ENCODE results near the gene CDT1. TPM values are rescaled to one million over a fixed set of nuclear protein-coding genes. Genes with fewer than 3 reads are reported as not detected.

The CDT1 gene
- total and polyA plus RNA-seq, 2 donors from 2014 or later: 0.56 to 1.5 TPM

DNA sequence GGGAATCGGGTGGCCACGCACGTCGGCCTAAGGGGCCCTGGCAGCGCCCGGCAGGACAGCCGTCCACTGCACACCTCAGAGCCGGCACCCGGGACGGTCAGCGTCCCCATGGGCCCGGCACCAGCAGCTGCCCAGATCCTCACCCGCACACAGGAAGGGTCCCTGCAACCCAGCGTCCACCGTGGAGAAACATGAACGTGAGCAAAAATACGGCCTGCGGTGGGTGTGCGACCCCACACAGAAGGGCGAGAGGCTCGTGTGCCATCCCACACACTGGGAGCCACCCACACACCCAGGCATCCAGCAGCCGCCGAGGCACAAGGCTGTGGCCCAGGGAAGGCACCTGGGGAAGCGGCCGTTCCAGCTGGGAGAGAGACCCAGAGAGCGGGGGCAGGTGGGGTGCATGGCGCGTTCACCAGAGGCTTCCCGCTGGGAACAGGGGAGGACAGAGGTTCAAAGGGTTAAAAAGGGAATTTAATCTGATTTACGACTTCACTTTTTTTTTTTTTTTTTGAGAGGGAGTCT, 25.0 kb upstream of the CDT1 start:
- H3K27ac ChIP-seq (ENCODE audit: low read depth in 2 of 2, low read length in 2 of 2): no peak overlapping the region
- no peaks in the 10 kb centered on the region for H3K27me3 ChIP-seq (ENCODE audit: control insufficient read depth, insufficient read depth, low read length)
- TF ChIP-seq, protein P1, sequence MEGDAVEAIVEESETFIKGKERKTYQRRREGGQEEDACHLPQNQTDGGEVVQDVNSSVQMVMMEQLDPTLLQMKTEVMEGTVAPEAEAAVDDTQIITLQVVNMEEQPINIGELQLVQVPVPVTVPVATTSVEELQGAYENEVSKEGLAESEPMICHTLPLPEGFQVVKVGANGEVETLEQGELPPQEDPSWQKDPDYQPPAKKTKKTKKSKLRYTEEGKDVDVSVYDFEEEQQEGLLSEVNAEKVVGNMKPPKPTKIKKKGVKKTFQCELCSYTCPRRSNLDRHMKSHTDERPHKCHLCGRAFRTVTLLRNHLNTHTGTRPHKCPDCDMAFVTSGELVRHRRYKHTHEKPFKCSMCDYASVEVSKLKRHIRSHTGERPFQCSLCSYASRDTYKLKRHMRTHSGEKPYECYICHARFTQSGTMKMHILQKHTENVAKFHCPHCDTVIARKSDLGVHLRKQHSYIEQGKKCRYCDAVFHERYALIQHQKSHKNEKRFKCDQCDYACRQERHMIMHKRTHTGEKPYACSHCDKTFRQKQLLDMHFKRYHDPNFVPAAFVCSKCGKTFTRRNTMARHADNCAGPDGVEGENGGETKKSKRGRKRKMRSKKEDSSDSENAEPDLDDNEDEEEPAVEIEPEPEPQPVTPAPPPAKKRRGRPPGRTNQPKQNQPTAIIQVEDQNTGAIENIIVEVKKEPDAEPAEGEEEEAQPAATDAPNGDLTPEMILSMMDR (IDR thresholded peaks at IDR 0.05; ENCODE audit: borderline replicate concordance, extremely low read depth, insufficient read depth): no peak
- intact Hi-C loops (cut with DNase I): no loop called here
- no peak overlapping the region for H3K4me3 ChIP-seq (ENCODE audit: low read length in 3 of 3)
- no peaks in the 10 kb centered on the region for H3K36me3 ChIP-seq (ENCODE audit: control insufficient read depth in 2 of 3, insufficient read depth in 3 of 3, low read length in 3 of 3)
- H3K9me3 ChIP-seq (ENCODE audit: control insufficient read depth in 2 of 3, insufficient read depth in 1 of 3, low read length in 3 of 3): no peaks in the 10 kb centered on the region
- no peak for FAIRE-seq
- H3K4me1 ChIP-seq (ENCODE audit: control insufficient read depth in 2 of 3, insufficient read depth in 2 of 3, low read depth in 1 of 3, low read length in 3 of 3): peaks cover 0 to 33% (median 15%) of the 10 kb centered on the region in 3 donors
- H3K9ac ChIP-seq (ENCODE audit: low read length in 3 of 3): no peak overlapping the region
- peak in 2 of 5 donors; percentile 33 to 50 for DNase-seq

DNA sequence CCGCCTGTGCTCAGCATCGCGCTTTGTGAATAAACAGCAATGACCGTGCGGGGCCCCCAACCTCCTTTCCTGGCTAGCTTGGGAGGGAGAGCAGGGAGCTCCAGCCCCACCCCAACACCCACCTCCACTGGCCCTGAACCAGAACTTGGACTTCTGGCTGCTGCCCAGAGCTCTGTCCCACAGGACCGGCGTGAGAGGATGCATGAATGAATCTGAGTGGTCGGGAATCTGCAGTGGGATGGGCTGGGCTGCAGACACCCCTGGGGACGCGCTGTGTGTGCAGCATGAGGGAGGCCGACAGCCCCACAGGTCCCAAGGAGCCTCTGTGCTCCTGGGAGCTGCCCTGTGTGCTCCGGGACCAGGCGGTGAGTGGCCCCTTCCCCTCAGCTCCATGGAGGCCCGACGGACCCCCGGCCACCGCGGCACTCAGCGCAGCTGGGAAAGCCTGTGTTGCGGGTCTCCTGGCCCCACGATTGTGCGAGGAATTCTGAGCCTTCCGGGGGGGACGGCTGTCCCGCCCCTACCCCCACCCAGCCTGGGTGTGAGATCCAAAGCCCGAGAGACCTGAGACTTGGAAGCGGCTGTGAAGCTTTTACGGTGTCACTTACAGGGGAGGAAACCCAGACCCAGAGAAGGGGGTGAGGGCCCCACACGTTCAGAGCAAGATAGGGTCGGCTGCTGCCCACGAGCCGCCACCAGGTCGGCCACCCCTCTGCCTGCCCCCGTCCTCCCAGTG, 24.0 kb upstream of the CDT1 start:
- Histone ChIP-seq H3K9me3 (ENCODE audit: control insufficient read depth in 2 of 3, insufficient read depth in 1 of 3, low read length in 3 of 3) (no peaks in the 10 kb centered on the region), H3K27me3 (ENCODE audit: control insufficient read depth, insufficient read depth, low read length) (no peaks in the 10 kb centered on the region), H3K4me3 (ENCODE audit: low read length in 3 of 3) (no peak overlapping the region), H3K27ac (ENCODE audit: low read depth in 2 of 2, low read length in 2 of 2) (no peak overlapping the region), H3K36me3 (ENCODE audit: control insufficient read depth in 2 of 3, insufficient read depth in 3 of 3, low read length in 3 of 3) (no peaks in the 10 kb centered on the region), H3K4me1 (ENCODE audit: control insufficient read depth in 2 of 3, insufficient read depth in 2 of 3, low read depth in 1 of 3, low read length in 3 of 3) (peaks cover 0 to 29% (median 15%) of the 10 kb centered on the region in 3 donors), H3K9ac (ENCODE audit: low read length in 3 of 3) (no peak overlapping the region)
- TF ChIP-seq, protein P1 (IDR thresholded peaks at IDR 0.05; ENCODE audit: borderline replicate concordance, extremely low read depth, insufficient read depth): no peak
- DNase-seq (peak in 1 of 5 donors; percentile 50), FAIRE-seq (no peak)
- intact Hi-C loops (cut with DNase I): loop anchor here (5.0 kb wide), 1 partner anchor 42 kb away; no protein-coding TSS in a partner anchor

DNA sequence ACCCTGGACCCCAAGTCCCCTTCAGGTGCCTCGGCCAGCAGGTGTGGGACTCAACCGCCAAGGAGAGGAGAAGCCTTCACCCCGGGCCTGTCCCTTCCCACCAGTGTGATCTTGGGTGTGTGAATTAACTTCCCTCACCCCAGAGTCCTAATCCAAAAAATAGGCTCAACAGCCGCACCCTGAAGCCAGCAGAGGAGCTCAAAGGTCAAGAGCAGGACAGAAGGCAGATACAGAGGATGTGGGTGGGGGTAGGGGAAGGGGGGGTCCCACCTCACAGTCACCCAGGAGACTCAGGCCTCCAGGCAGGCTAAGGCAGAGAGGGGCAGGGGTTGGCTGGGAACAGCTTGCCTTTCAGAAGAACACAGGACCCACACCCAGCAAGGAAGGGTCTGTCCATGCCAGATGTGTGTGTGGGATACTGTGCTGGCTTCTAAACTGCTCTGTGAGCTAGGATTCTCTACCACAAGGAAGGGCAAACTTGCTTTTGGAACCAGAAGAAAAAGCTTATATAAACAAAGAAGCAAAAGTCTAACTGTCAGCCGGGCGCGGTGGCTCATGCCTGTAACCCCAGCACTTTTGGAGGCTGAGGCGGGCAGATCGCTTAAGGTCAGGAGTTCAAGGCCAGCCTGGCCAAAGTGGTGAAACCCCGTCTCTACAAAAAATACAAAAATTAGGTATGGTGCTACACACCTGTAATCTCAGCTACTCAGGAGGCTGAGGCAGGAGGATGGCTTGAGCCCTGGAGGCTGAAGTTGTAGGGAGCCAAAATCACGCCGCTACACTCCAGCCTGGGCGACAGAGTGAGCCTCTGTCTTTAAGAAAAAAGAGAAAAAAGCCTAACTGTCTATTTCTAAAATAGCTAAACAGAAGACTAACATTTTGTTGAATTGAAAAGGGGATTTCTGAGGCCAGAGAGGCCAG, 23.2 kb upstream of the CDT1 start:
- peaks cover 0 to 29% (median 15%) of the 10 kb centered on the region in 3 donors for H3K4me1 ChIP-seq (ENCODE audit: control insufficient read depth in 2 of 3, insufficient read depth in 2 of 3, low read depth in 1 of 3, low read length in 3 of 3)
- no peak overlapping the region for H3K9ac ChIP-seq (ENCODE audit: low read length in 3 of 3)
- H3K27ac ChIP-seq (ENCODE audit: low read depth in 2 of 2, low read length in 2 of 2): peak overlapping the region in 1 of 2 donors; percentile 37
- FAIRE-seq (no peak), DNase-seq (peak in 1 of 5 donors; percentile 40)
- no peaks in the 10 kb centered on the region for H3K9me3 ChIP-seq (ENCODE audit: control insufficient read depth in 2 of 3, insufficient read depth in 1 of 3, low read length in 3 of 3)
- H3K36me3 ChIP-seq (ENCODE audit: control insufficient read depth in 2 of 3, insufficient read depth in 3 of 3, low read length in 3 of 3): no peaks in the 10 kb centered on the region
- intact Hi-C loops (cut with DNase I): loop anchor here (5.0 kb wide), 1 partner anchor 43 kb away; no protein-coding TSS in a partner anchor
- H3K27me3 ChIP-seq (ENCODE audit: control insufficient read depth, insufficient read depth, low read length): no peaks in the 10 kb centered on the region
- H3K4me3 ChIP-seq (ENCODE audit: low read length in 3 of 3): no peak overlapping the region
- TF ChIP-seq, protein P1 (IDR thresholded peaks at IDR 0.05; ENCODE audit: borderline replicate concordance, extremely low read depth, insufficient read depth): no peak
